ENCODE measurements around the gene TPCN2.

- TF ChIP-seq CTCF (IDR thresholded peaks at IDR 0.05) (no peak), POLR2AphosphoS5 (IDR thresholded peaks at IDR 0.05; ENCODE audit: low read depth, low read length) (no peak), TCF7L2 (IDR thresholded peaks at IDR 0.05; ENCODE audit: low read depth, low read length) (no peak)
These were observed 12.8 kb upstream of the TPCN2 start for GRCh38 chr11:69035946-69036340.
